ENCODE results near the gene DTNB. TPM values are rescaled to one million over a fixed set of nuclear protein-coding genes. Genes with fewer than 3 reads are reported as not detected.

DTNB gene
- total and polyA plus RNA-seq, 2 donors (not counting 1 experiment from before 2014, with no cell fraction given) = 5.1 to 5.4 TPM

- Histone ChIP-seq H3K4me1 (ENCODE audit: control insufficient read depth, extremely low read depth, insufficient read depth, low read length) (peaks cover 5% of the 10 kb centered on the region), H2AFZ (ENCODE audit: low read length) (peak overlapping the region; percentile 69), H3K79me2 (ENCODE audit: control insufficient read depth, insufficient read depth, low read length) (no peaks in the 10 kb centered on the region), H4K20me1 (ENCODE audit: control insufficient read depth, extremely low read depth, insufficient read depth, low read length) (no peaks in the 10 kb centered on the region), H3K9ac (ENCODE audit: insufficient read depth, low read length) (no peak overlapping the region), H3K9me3 (ENCODE audit: control insufficient read depth, insufficient read depth, low read depth, low read length) (no peaks in the 10 kb centered on the region), H3K36me3 (ENCODE audit: control insufficient read depth, insufficient read depth, low read length) (no peaks in the 10 kb centered on the region), H3K27me3 (ENCODE audit: control insufficient read depth, insufficient read depth, low read length) (no peaks in the 10 kb centered on the region), H3K27ac (ENCODE audit: insufficient read depth, low read length) (no peak overlapping the region), H3K4me3 (replicated peaks in 1 of 4; ENCODE audit: control extremely low read depth in 1 of 4, insufficient read depth in 1 of 4, low read depth in 3 of 4, low read length in 4 of 4) (peak overlapping the region; percentile 27 to 66 (median 48)), H3K4me2 (ENCODE audit: extremely low read depth, insufficient read depth, low read length) (peak overlapping the region; percentile 93)
- no peak for TF ChIP-seq CTCF (conservative IDR thresholded peaks at IDR 0.05 in 1 of 2, IDR thresholded peaks at IDR 0.05 in 1 of 2; ENCODE audit: low read depth in 1 of 2, low read length in 2 of 2)
- no peak for TF ChIP-seq EZH2 (IDR thresholded peaks at IDR 0.05; ENCODE audit: low read length, missing control alignments)
- no peak for DNase-seq (ENCODE audit: low read depth in 2 of 2)
These were observed 310.8 kb downstream of the DTNB start for GRCh38 chr2:25362434-25363145.

- Histone ChIP-seq H3K9me3 (ENCODE audit: control insufficient read depth, insufficient read depth, low read depth, low read length) (no peaks in the 10 kb centered on the region), H3K4me2 (ENCODE audit: extremely low read depth, insufficient read depth, low read length) (peak overlapping the region; percentile 93), H3K27ac (ENCODE audit: insufficient read depth, low read length) (no peak overlapping the region), H3K9ac (ENCODE audit: insufficient read depth, low read length) (no peak overlapping the region), H3K79me2 (ENCODE audit: control insufficient read depth, insufficient read depth, low read length) (no peaks in the 10 kb centered on the region), H3K4me1 (ENCODE audit: control insufficient read depth, extremely low read depth, insufficient read depth, low read length) (peaks cover 5% of the 10 kb centered on the region), H3K36me3 (ENCODE audit: control insufficient read depth, insufficient read depth, low read length) (no peaks in the 10 kb centered on the region), H2AFZ (ENCODE audit: low read length) (peak overlapping the region; percentile 69), H4K20me1 (ENCODE audit: control insufficient read depth, extremely low read depth, insufficient read depth, low read length) (no peaks in the 10 kb centered on the region), H3K4me3 (replicated peaks in 1 of 4; ENCODE audit: control extremely low read depth in 1 of 4, insufficient read depth in 1 of 4, low read depth in 3 of 4, low read length in 4 of 4) (peak overlapping the region; percentile 27 to 66 (median 48)), H3K27me3 (ENCODE audit: control insufficient read depth, insufficient read depth, low read length) (no peaks in the 10 kb centered on the region)
- DNase-seq (ENCODE audit: low read depth in 2 of 2) = peak; percentile 82 to 94
- peak; percentile 93 to 94 for TF ChIP-seq CTCF (conservative IDR thresholded peaks at IDR 0.05 in 1 of 2, IDR thresholded peaks at IDR 0.05 in 1 of 2; ENCODE audit: low read depth in 1 of 2, low read length in 2 of 2)
- TF ChIP-seq EZH2 (IDR thresholded peaks at IDR 0.05; ENCODE audit: low read length, missing control alignments) = no peak
These were observed 311.3 kb downstream of the DTNB start for GRCh38 chr2:25362049-25362433.

DNA sequence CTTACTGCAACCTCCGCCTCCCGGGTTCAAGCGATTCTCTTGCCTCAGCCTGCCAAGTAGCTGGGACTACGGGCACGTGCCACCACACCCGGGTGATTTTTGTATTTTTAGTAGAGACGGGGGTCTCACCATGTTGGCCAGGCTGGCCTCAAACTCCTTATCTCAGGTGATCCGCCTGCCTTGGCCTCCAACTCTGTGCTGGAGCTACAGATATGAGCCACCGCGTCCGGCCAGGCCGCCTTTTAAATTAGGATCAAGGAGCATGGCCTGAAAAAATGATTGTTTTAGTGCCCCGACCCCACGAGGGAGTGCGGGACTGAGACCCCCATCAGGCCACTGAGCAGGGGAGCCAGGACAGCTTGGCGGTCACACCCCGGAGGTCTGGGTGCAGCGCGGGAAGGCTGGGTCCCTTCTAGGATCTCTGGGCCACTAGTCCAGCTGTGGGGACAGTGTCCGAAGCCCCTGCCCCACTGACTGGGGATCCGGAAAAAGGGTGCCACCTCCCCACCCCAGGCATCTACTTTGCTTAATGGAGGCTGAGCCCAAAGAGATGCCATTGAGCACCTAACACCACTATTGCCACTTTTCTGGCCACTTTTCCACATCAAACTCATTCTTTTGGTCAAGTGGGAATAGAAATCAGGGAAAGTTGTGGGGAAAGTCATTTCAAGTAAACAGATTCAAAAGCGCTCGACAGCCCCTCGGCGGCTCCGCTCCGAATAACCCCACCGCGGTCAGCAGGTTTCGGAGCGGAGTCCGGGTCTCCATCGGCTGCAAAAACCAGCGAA is 311.9 kb downstream of the DTNB start:
- H3K9me3 ChIP-seq (ENCODE audit: control insufficient read depth, insufficient read depth, low read depth, low read length) = no peaks in the 10 kb centered on the region
- H3K79me2 ChIP-seq (ENCODE audit: control insufficient read depth, insufficient read depth, low read length) = no peaks in the 10 kb centered on the region
- H2AFZ ChIP-seq (ENCODE audit: low read length) = peak overlapping the region; percentile 57
- no peak for TF ChIP-seq CTCF (conservative IDR thresholded peaks at IDR 0.05 in 1 of 2, IDR thresholded peaks at IDR 0.05 in 1 of 2; ENCODE audit: low read depth in 1 of 2, low read length in 2 of 2)
- H3K27me3 ChIP-seq (ENCODE audit: control insufficient read depth, insufficient read depth, low read length) = no peaks in the 10 kb centered on the region
- H3K4me2 ChIP-seq (ENCODE audit: extremely low read depth, insufficient read depth, low read length) = peak overlapping the region; percentile 93
- H3K4me3 ChIP-seq (replicated peaks in 1 of 4; ENCODE audit: control extremely low read depth in 1 of 4, insufficient read depth in 1 of 4, low read depth in 3 of 4, low read length in 4 of 4) = peak overlapping the region in 2 of 4 experiments; percentile 15 to 42
- DNase-seq (ENCODE audit: low read depth in 2 of 2) = no peak
- no peaks in the 10 kb centered on the region for H3K36me3 ChIP-seq (ENCODE audit: control insufficient read depth, insufficient read depth, low read length)
- no peak overlapping the region for H3K27ac ChIP-seq (ENCODE audit: insufficient read depth, low read length)
- H4K20me1 ChIP-seq (ENCODE audit: control insufficient read depth, extremely low read depth, insufficient read depth, low read length) = no peaks in the 10 kb centered on the region
- H3K4me1 ChIP-seq (ENCODE audit: control insufficient read depth, extremely low read depth, insufficient read depth, low read length) = peaks cover 5% of the 10 kb centered on the region
- H3K9ac ChIP-seq (ENCODE audit: insufficient read depth, low read length) = no peak overlapping the region

All from fibroblast of lung (primary cell).